NCI-H748 treated with DMSO at 0.1 percent for 48 hours (cell line): ENCODE measurements around the gene DDX49.
"Not testable (repeated sequence)": the region's sequence is repeated elsewhere in the genome, so short reads cannot be mapped to it uniquely, and the experiment has no call there.

Experiments
- DNase-seq: peaks from one replicate; lab custom pipeline; 2025; lab: John Stamatoyannopoulos, UW

The DDX49 gene

DNA sequence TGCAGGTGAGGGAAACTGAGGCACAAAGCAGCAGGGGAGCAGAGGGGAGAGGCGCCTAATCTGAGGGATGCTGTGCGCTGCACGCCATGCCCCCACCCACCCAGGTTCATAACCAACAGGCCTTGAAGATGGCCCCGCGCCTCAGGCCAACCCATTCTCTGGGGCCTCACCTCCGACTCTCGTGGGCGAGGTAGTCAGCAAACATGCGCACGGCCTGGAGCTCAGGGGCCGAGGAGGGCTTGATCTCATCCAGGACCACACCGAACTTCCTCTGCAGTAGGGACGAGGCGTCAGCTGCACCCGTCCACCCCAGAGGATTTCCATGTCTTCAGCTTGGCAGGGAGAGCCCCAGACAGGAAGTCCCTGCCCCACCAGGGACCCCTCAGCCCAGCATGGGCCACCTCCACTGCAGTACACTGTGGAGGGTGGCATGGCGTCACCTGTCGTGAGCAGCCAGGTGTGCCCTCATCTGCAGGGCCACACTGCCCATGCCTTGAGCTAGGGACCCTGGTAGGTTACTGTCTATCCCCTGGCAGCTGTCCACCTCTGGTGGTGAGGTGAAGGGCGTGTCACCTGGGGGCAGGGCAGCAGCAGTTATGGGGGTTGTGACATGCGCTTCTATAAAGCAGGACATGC lies 8.6 kb upstream of the DDX49 start:
- DNase-seq = no peak

DNA sequence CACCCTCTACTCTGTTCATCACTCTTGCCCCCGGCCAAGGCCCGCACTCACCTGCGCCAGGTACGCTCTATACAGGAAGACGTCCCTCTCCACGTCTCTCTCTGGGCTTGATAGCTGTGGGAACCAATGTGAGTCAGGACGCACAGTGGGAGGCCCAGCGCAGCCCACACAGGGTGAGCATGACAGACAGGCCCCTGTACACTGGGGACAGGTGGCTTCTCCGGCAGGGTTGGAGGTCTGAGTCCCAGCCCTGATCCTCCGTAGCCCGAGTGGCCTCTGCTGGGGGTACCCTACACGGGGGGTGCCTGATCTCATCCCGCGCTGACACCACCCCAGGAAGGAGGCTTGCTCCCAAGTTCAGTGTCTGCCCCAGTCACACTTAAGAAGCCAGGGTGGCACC lies 6.6 kb upstream of the DDX49 start:
- no peak for DNase-seq

DNA sequence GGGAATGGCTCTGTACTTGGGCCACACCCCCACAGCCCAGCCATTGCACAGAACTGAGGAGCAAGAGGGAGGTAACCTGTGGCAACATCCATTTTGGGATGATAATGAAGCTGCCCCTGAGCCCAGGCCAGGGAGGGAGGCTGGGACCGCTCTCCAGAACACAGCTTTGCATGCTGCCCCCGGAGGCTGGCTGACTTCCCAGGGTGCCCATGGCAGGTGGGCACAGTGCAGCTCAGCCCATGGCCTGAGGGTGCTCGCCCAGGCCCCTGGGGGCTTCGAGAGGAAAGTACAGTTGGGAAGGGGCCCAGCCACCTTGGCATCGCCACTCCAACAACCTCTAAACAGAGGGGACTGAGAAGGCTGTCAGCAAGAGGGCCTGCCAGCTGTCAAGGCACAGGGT lies 6.0 kb upstream of the DDX49 start:
- no peak for DNase-seq

DNA sequence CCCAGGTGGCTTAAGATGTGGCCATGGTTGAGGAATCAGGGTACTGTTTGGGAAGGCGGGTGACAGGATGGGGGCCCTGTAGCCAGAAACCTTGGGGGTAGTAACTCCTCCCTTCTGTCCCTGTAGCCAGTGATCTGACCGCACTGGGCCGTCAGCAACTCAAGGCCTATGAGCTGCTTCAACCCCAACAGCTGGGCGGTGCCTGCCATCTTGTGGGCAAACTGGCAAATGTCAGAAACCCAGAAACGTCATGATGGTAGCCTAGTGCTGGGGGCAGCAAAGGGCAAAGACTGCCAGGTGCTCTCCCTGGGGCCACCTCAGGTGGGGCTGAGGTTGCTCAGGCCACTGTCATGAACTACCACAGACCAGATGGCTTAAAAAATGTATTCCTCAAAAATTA lies 3.9 kb upstream of the DDX49 start:
- no peak for DNase-seq

DNA sequence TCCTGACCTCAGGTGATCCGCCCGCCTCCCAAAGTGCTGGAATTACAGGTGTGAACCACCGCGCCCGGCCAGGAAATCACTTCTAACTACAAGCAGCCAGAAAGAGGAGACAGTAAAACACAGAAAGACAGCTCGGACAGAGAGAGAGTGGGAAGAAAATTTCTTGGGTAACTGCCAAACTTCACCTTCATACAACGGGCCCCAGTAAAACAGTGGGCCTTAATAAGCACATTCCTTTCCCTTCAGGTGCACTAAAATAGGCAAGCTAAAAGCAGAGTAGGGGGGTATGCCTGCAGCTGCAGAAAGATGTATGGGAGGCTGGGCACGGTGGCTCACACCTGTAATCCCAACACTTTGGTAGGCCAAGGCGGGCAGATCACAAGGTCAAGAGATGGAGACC lies 1.9 kb upstream of the DDX49 start:
- not testable (repeated sequence) for DNase-seq

DNA sequence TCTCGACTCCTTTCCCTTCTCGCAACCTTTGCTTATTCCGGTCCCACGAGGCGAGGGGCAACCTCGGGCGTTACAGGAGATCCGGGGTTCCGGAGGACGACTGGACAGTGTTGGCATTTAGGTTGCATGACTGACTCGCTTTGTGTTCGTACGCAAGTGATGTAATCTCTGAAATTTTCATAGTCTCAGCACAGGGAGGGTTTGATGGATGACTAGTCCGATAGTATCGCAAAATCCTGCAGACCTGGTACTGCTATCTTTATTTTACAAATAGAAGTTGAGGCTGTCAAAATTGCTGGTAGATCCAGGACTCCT lies 342 bp downstream of the DDX49 start:
- DNase-seq = no peak

DNA sequence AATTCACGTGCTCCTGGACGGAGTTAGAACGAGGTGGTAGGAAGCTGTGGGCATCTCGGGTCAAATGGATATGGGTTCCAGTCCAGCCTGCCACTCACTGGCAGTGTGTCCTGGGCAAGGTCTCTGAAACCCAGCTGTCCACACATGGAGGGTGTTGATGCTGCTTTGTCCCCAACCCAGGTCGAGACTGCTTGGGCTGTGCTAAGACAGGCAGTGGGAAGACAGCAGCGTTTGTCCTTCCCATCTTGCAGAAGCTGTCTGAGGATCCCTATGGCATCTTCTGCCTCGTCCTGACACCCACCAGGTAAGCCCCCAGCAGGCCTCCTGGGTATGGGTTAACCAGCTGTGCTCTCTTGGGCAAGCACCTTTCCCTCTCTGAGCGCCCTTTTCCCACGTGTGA lies 885 bp downstream of the DDX49 start:
- no peak for DNase-seq

DNA sequence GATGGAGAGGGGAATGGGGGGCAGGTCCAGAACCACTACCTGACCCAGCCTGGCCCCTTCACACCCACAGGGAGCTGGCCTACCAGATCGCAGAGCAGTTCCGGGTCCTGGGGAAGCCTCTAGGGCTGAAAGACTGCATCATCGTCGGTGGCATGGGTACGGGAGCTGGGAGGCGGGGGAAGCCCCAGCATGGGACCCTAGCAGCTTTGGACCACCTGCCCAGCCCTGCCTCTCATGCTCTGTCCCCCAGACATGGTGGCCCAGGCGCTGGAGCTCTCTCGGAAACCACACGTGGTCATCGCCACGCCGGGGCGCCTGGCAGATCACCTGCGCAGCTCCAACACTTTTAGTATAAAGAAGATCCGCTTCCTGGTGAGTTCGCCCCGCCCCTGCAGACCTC lies 2.1 kb downstream of the DDX49 start:
- no peak for DNase-seq

DNA sequence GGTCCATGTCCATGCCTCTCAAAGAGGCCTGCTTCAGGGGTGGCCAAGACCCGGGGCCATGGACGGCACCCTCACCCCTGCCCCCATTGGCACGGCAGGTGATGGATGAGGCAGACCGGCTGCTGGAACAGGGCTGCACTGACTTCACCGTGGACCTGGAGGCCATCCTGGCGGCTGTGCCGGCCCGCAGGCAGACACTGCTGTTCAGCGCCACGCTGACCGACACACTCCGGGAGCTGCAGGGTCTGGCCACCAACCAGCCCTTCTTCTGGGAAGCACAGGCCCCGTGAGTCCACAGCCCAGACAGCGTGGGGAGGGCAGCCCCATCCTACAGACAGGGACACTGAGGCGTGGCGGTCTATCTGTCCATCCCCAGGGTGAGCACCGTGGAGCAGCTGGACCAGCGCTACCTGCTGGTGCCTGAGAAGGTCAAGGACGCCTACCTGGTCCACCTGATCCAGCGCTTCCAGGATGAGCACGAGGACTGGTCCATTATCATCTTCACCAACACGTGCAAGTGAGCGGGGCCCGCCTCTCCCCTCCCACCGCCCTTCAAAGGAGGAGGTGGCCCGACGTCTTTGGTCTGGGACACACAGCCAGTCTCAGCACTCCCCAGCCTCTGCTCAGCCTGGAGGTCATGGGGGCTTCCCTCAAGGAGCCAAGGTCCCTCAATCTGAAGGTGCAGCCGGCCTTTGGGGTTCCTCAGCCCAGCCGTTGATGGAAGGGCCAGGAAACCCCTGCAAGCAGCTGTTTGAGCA lies 2.9 kb downstream of the DDX49 start:
- DNase-seq = no peak

DNA sequence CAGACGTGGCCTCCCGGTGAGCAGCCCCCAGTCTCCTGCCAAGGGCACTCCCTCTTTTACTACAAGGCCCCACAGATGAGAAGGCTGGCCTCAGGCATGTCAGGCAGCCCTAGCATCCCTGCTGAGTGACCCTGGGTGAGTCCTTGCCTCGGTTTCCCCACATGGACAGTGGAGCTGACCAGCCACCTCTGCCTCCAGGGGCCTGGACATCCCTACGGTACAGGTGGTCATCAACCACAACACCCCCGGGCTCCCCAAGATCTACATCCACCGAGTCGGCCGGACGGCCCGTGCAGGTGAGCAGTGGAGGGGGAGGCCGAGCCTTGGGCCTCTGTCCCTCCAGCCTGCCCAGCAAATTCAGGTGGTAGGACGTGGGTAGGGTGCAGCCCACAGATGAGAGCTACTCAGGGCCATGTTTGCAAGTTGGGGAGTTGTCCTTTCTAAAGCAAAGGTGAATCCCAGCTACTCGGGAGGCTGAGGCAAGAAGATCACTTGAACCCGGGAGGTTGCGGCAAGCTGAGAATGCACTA lies 5.2 kb downstream of the DDX49 start:
- no peak for DNase-seq

DNA sequence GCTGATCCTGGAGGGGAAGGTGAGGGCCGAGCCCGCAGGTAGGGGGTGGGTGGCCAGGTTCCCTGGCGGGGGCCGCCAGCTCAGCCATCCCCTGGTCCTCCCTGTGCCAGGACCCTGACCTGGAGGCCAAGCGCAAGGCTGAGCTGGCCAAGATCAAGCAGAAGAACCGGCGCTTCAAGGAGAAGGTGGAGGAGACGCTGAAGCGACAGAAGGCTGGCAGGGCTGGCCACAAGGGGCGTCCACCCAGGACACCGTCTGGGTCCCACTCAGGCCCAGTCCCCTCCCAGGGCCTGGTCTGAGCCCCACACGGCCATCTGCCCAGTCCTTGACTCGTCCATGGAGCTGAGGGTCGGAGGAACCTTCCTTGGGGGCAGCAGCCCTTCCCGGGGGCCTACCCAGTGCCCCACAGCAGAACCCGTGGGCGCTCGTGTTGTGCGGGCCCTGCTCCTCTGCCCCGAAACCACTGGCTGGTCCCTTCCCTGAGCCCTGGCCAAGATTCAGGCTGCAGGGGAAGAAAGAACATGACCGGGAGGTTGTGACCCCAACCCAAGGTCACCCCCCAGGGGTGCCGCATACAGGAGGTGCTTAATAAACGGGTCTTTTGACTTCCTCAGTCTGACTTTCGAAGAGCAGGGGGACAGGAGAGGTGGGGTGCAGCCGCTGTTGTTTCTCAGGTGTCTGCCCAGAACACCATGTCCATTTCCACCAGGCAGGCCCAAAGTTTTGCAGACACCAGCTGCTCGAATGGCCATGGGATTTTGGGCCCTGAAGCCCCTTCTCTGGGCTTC lies 8.7 kb downstream of the DDX49 start:
- DNase-seq = no peak

DNA sequence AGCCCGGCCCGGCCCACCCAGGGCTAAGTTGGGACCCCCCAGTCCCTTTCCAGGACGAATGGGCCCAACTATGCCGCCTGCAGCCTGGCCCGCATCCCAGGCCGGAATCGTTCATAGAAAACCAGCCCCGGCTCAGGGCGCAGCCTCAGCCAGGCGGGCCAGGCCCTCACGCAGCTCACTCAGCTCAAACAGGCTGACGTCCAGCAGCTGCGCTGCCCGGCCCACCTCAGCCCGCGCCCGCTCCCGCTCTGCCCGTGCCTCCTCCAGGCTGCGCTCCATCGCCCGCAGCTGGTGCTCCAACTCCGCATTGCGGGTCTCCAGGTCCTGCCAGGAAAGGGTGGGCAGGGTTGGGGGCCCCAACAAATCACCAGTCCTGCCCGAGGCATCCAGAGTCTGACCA lies 9.8 kb downstream of the DDX49 start:
- DNase-seq = no peak

DNA sequence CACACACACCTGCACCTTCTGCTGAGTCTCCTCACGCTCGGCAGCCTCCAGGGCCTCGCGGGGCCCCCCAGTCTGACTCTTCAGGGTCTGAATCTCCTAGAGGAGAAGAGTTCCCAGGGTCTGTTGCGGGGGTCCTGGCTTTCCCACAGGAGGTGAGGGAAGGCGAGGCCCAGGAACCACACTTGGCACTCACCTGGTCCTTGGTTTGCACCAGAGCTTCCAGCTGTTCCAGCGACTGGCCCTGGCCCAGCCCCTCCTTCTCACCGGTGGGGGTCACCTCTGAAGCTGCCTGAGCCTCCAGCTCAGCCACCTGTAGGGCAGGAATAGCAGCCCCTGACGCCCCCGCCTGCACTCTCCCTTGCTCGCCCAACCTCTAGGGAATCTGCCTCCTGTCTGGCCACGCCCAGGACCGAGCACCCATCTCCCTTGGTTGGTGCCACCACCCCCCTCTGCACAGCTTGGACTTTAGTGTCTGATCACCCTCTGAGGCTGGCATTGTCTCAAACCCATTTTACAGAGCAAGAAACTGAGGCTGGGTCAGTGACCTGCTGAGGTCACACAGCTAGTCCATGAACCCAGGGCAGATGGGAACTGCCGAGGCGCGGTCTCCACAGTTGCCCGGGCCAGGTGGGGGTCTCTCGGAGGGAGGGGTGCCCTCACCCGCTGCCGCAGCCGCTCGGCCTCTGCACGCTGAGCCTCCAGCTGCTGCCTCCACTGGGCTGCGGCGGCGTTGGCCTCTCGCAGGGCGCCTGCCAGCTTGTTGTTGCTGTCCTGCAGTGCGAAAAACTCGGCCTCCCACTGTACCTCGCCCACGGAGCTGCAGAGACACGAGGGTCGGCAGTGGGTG lies 12.0 kb downstream of the DDX49 start:
- DNase-seq = no peak

DNA sequence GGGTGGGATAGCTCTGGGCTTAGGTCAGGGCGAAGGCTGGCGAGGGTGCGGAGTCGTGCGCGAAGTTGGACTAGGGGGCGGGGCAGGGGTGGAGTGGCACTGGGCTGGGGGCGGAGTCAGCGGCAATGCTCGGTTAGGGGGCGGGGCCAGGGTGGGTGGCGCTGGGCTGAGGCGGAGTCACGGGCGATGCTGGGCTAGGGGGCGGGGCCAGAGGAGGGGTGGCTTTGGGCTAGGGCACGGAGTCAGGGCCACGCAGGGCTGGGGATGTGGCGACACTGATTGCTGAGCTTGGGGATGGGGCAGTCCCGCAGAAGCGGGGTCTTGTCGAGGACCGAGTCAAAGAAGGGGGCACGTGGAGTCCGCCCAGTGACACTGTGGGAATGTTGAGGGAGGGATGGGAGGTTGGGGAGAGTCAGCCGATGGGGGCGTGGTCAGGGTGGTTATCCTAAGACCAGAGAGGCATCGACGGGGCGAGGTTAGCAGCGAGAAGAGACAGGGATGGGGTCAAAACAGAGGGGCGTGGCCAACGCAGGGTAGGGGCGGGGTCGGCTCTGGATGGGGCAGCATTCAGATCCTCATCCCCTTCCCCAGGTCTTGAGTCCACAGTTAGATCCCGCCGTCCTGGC lies 12.8 kb downstream of the DDX49 start:
- peak; percentile 25 for DNase-seq

DNA sequence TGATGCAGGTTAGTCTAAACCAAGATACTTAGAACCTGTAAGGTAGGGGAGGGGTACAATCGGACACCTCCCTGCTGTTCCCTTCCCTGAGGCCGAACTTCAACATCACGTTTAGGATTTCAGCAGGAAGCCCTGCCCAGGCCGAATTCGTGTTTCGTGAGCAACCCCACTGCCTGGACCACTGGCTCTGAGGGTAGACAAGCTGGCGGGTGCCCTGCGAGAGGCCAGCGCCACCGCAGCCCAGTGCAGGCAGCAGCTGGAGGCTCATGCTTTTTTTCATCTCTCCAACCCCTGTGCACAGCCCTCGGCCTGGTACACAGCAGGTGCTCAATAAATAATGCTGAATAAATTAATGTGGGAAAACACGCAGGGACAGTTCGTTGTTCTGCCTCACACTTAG lies 13.8 kb downstream of the DDX49 start:
- DNase-seq = no peak

DNA sequence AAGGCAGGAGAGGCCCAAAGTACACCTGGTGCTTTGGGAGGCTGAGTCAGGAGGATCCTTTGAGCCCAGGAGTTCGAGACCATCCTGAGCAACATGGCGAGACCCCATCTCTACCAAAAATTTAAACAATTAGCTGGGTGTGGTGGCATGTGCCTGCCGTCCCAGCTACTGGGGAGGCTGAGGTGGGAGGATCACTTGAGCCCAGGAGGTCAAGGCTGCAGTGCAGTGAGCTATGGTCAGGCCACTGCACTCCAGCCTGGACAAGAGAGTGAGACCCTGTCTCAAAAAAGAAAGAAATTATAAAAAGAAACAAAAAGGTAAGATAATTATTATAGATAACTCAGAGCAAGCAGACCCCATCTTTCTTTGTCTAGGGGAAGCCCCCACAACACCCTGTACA lies 19.6 kb downstream of the DDX49 start:
- no peak for DNase-seq

DNA sequence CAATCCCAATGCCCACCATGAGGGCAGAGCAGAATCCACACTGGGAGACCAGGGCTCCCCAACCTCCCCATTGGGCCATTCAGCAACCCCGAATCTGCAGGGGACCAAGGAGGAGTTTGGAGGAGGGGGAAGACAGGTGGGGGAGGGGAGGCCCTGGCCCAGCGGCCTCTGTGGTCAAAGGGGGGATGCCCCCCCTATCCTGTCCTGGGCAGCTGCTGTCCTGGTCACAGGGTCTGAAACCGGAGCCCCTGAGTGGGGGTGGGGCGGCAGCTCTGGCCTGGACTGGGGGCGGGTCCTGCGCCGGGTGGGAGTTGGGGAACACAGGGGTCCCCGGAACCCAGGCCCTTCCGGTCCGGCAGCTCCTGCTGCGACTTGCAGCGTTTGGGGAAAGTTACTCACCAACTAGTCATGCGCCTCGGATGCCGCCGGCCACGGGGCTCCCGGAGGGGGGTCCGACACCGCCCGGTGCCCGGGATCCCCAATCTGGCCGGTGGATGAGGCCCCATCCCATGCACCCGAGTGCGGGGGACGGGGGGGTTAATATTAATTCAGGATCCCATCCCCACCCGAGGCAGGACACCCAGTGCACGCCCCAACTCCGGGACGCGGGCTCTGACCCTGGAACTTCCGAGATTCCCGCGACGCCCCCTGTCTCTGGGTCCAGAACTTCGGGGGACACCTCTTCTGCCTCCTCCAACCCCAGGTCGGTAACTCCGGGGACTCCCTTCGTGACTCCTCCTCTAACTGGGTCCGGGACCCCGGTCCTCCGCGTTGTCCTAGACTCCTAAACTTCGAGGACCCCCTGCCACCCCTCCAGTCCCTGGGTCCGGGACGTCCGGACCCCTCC lies 20.6 kb downstream of the DDX49 start:
- no peak for DNase-seq

DNA sequence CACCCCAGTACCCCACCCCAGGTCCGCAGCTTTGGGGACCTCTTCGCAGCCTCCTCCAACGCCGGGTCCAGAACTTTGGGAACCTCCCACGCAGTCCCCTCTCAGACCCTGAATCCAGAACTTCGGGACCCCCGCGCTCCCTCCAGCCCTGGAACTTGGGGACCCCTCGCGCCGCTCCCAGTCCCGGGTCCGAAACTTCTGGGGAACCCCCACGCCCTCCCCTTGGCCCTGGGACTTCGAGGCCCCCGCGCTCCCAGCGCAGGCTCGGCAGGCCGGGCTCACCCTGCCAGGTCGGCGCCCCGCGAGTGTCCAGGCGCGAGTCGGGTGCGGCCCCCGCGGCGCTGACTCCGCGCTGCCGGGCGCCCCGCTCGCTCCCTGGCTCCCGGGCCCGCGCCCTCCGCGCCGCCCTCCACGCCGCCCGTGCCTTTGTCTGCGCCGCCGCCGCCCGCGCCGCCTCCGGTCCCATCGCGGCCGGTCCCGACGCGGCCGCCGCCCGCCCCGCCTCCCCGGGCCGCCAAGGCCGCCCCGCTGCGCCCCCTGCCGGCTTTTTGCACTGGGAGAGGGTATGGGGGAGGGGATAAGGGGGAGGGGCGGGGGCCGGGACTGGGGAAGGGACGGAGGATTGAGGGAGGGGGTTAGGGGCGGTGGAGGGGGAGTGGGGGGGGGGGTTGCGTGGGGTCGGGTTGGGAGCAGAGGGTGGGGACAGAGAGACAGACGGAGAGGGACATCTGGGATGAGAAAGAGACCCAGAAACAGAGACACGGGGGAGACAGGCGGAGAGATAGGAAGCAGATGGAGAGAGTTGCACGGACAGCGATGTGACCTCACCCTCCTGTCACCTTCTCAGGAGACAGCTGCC lies 21.5 kb downstream of the DDX49 start, which contains the start of gene HOMER3:
Gene HOMER3 (minus strand): TSS at position 449 of the 859 bp plus-strand sequence. CDS start 2,235 bp downstream, outside the sequence.
- DNase-seq = peak; percentile 1

DNA sequence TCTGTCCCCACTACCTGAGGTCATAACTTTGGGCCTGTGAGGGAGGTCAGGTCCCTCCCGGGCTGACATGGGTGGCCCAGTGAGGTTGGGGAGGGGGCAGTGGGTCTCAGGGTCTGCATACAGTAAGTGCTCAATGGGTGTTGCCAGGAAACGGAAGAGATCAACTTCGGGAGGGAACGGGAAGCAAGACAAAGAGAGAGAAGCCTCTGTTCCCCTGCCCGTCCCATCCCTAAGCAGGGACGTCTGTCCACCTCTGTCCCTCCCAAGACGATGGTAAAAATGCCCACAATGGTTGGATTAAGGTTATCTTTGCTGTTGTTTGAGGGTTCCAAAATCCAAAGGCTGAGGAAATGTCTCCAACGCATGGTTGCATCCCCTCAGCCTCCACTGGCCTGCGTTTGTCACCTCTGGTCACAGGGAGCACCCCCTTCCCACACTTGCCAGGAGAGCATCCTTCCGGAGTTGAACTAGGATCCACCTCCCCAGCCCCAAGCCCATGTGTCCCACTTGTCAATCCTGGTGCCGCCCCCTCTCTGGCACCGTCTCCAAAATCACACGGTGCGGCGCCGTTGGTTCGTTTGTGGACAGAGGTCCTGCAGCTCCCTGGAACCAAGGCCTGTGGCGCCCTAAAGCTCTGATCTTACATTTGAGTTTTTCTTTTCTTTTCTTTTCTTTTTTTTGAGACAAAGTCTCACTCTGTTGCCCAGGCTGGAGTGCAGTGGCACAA lies 22.3 kb downstream of the DDX49 start:
- no peak for DNase-seq
